Prostate gland (tissue), 2 donors: ENCODE data around the gene CACNA1B. TPM values are rescaled to one million over a fixed set of nuclear protein-coding genes. Genes with fewer than 3 reads are reported as not detected.

Experiments used
- DNase-seq: peaks from one replicate; pipeline ENCODE4 v3.0.0-alpha.2; 2019; ENCODE audit warnings: low spot score
- H3K27ac ChIP-seq, 2 donors: fragments of 200-600 bp; sonication (generic); 2 replicates each; pipeline ENCODE4 v1.5.1; 2017 to 2019
- H3K27me3 ChIP-seq: fragments of 200-600 bp; sonication (generic); replicated peaks from 2 replicates; pipeline ENCODE4 v1.5.1; 2019; ENCODE audit not compliant: insufficient read depth
- H3K36me3 ChIP-seq, 2 donors: fragments of 200-600 bp; sonication (generic); 1 replicate in 1 of 2; 2 replicates in 1 of 2; pipeline versions ENCODE4 v1.5.1 to v1.8.1; 2017 to 2019
- H3K4me1 ChIP-seq: fragments of 200-600 bp; sonication (generic); replicated peaks from 2 replicates; pipeline ENCODE4 v1.5.1; 2019
- H3K4me3 ChIP-seq, 2 donors: fragments of 200-600 bp; sonication (generic); 2 replicates each; pipeline ENCODE4 v1.5.1; 2017 to 2019
- H3K9me3 ChIP-seq: fragments of 200-600 bp; sonication (generic); 2 replicates; pipeline ENCODE4 v1.5.1; 2017
- CTCF ChIP-seq, 4 experiments: fragments of 200-600 bp in 2 of 4; fragments of 450-650 bp in 2 of 4; sonication (generic) in 2 of 4; IDR thresholded peaks; 1 replicate in 3 of 4; 2 replicates in 1 of 4; pipeline ENCODE4 v1.5.1; 2016 to 2019; ENCODE audit warnings: antibody characterized with exemption in 4 of 4, mild to moderate bottlenecking in 2 of 4, moderate library complexity in 2 of 4
- POLR2A ChIP-seq: fragments of 450-650 bp; IDR thresholded peaks from one replicate; pipeline ENCODE4 v1.6.1; 2016; ENCODE audit warnings: antibody characterized with exemption, mild to moderate bottlenecking
- POLR2AphosphoS5 ChIP-seq: sonication (generic); formaldehyde crosslinking; IDR thresholded peaks from one replicate; pipeline ENCODE4 v1.6.1; 2017; ENCODE audit warnings: antibody characterized with exemption
- WGBS: methylation state at CpG from one replicate; pipeline ENCODE4 v1.1.5; 2018; 5-methylcytosine and 5-hydroxymethylcytosine counted together
- intact Hi-C: fragments of 100-400 bp; cut with DNase I; formaldehyde crosslinking; loops from one replicate; pipeline ENCODE4 v1.14.2; 2022
- total RNA-seq, 2 donors: library from RNA; depleted of rRNA; stranded (reverse); fragments of >200 nt; gene quantifications; one replicate each; pipeline ENCODE4 v1.1.0, GENCODE V29; 2016

Gene CACNA1B
- total RNA-seq, 2 donors from 2014 or later = 0.36 to 6.0 TPM

DNA sequence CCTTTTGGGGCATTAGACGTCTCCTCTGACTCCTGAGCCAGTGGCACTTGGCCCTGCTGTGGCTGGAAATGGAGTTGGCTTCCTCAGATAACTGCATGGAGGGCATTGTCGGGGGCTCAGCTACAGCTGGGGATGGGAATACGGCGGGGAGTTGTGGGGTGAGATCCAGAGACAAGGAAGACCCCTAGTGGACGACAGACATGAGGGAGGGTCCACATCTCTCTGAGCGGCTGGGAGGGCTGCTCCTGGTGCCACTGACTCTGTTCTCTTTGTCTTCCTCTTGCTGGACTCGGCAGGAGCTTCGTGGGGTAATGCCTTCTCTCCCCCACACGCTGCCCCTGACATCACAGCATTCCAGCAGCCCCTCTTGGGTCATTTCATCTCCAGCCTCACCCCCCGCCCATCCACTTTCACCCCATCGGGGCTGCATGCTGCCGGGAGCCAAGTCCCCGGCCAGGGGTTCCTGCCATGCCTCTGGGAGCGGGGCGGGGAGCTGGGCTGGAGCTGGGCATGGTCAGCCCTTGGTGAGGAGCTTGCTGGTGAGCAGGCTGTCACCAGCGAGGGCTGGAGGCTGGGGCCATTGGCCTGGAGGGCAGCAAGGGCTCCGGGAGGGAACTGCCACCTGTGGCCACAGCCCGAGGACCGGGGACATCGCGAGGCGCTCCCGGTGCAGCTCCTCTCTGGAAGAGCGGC, 172.3 kb downstream of the CACNA1B start:
- H3K4me3 ChIP-seq = no peak overlapping the region
- no peak overlapping the region for H3K27ac ChIP-seq
- no peak for DNase-seq
- intact Hi-C loops = no loop called here
- 72% methylated on average over 24 of the region's 24 CpGs for WGBS
- no peaks in the 10 kb centered on the region for H3K9me3 ChIP-seq
- H3K36me3 ChIP-seq = no peaks in the 10 kb centered on the region
- no peaks in the 10 kb centered on the region for H3K27me3 ChIP-seq
- TF ChIP-seq POLR2A = no peak
- no peak for TF ChIP-seq POLR2AphosphoS5
- TF ChIP-seq CTCF (IDR thresholded peaks at IDR 0.05) = no peak
- no peaks in the 10 kb centered on the region for H3K4me1 ChIP-seq

- no peaks in the 10 kb centered on the region for H3K4me1 ChIP-seq
Measured at GRCh38 chr9:138050472-138051330, 173.1 kb downstream of the CACNA1B start.

GRCh38 chr9:138051586-138052321, 174.2 kb downstream of the CACNA1B start:
- no peak overlapping the region for H3K4me3 ChIP-seq
- TF ChIP-seq POLR2AphosphoS5 = no peak
- TF ChIP-seq CTCF (IDR thresholded peaks at IDR 0.05) = no peak
- TF ChIP-seq POLR2A = no peak
- no peaks in the 10 kb centered on the region for H3K4me1 ChIP-seq
- no peaks in the 10 kb centered on the region for H3K27me3 ChIP-seq
- H3K27ac ChIP-seq = no peak overlapping the region
- intact Hi-C loops = no loop called here
- no peaks in the 10 kb centered on the region for H3K36me3 ChIP-seq
- 88% methylated on average over 15 of the region's 15 CpGs for WGBS
- DNase-seq = no peak
- no peaks in the 10 kb centered on the region for H3K9me3 ChIP-seq

More at GRCh38 chr9:138050472-138051330, 173.1 kb downstream of the CACNA1B start:
- 83% methylated on average over 11 of the region's 13 CpGs for WGBS
- TF ChIP-seq POLR2AphosphoS5 = no peak
- no peak for TF ChIP-seq CTCF (IDR thresholded peaks at IDR 0.05)
- no peak for TF ChIP-seq POLR2A
- no peaks in the 10 kb centered on the region for H3K9me3 ChIP-seq
- intact Hi-C loops = no loop called here
- no peak overlapping the region for H3K4me3 ChIP-seq
- no peak for DNase-seq
- no peaks in the 10 kb centered on the region for H3K27me3 ChIP-seq
- H3K36me3 ChIP-seq = no peaks in the 10 kb centered on the region
- no peak overlapping the region for H3K27ac ChIP-seq

GRCh38 chr9:138052322-138052615, 174.7 kb downstream of the CACNA1B start:
- H3K27ac ChIP-seq = no peak overlapping the region
- no peak overlapping the region for H3K4me3 ChIP-seq
- intact Hi-C loops = no loop called here
- H3K36me3 ChIP-seq = no peaks in the 10 kb centered on the region
- H3K9me3 ChIP-seq = no peaks in the 10 kb centered on the region
- TF ChIP-seq POLR2A (no peak), POLR2AphosphoS5 (no peak), CTCF (IDR thresholded peaks at IDR 0.05) (no peak)
- 91% methylated on average over 4 of the region's 4 CpGs for whole genome bisulfite sequencing
- DNase-seq = no peak
- no peaks in the 10 kb centered on the region for H3K27me3 ChIP-seq
- H3K4me1 ChIP-seq = no peaks in the 10 kb centered on the region
